HG02759 (cell line): ENCODE results near the gene UPP1.

Source experiments
- ATAC-seq: cut with Tn5 transposase; IDR thresholded peaks from one replicate; pipeline ENCODE4 v1.9.1; 2021; ENCODE audit warnings: mild to moderate bottlenecking, moderate library complexity; ENCODE audit not compliant: unreplicated experiment

Gene UPP1

GRCh38 chr7:48150086-48150485 is 61.0 kb downstream of the UPP1 start:
- ATAC-seq: no peak

GRCh38 chr7:48154792-48155413 is 65.8 kb downstream of the UPP1 start:
- peak; percentile 61 for ATAC-seq
